Memory B cell (primary cell): ENCODE results near the gene TIAM1.

Experiments used
- ATAC-seq: fragments of 150-1000 bp; cut with Tn5 transposase; 2 replicates; pipeline ENCODE4 v1.10.0; 2021; ENCODE audit warnings: low read depth, mild to moderate bottlenecking, moderate library complexity
- DNase-seq, 2 donors: peaks; one replicate each; pipeline ENCODE4 v3.0.0; 2022; ENCODE audit warnings: low spot score in 2 of 2
- H3K27ac Mint-ChIP-seq: one replicate; pipeline ENCODE4 v1.8.0; 2022; ENCODE audit warnings: mild to moderate bottlenecking, moderate library complexity, mixed read lengths
- H3K27me3 Mint-ChIP-seq: one replicate; pipeline ENCODE4 v1.8.0; 2022; ENCODE audit warnings: mixed read lengths
- H3K36me3 Mint-ChIP-seq: one replicate; pipeline ENCODE4 v1.8.0; 2022; ENCODE audit warnings: mild to moderate bottlenecking, mixed read lengths
- H3K4me1 Mint-ChIP-seq: one replicate; pipeline ENCODE4 v1.8.0; 2022; ENCODE audit warnings: mixed read lengths
- H3K4me3 Mint-ChIP-seq: one replicate; pipeline ENCODE4 v1.8.0; 2022; ENCODE audit warnings: mild to moderate bottlenecking, moderate library complexity, mixed read lengths
- H3K9me3 Mint-ChIP-seq: one replicate; pipeline ENCODE4 v1.8.0; 2022; ENCODE audit warnings: mixed read lengths

TIAM1 gene

DNA sequence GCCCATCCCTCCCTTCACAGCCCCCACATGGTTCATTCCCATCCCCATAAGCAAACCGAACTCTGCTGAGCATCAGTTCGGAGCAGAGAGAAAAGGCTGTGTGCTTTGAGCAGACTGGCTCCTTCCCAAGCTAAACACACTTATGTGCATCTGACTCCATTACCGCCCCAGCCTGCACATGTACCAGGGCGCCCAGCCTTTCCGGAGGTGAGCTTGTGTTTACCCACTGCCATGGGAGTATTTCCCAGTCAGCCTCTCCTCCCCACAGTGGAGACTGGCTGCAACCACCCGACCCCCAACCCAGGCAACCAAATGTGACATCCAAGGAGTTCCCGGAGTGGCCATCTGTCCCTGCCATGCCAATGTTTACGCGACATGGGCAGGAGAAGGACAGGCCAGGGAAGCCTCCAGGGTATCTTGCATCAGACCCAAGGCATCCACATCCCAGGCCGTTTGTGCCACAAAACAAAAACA is 9.4 kb downstream of the TIAM1 start:
- DNase-seq: no peak
- no peaks in the 10 kb centered on the region for H3K4me1 Mint-ChIP-seq
- ATAC-seq: no peak
- H3K4me3 Mint-ChIP-seq: no peak overlapping the region
- H3K27ac Mint-ChIP-seq: no peak overlapping the region
- no peaks in the 10 kb centered on the region for H3K36me3 Mint-ChIP-seq
- no peaks in the 10 kb centered on the region for H3K9me3 Mint-ChIP-seq
- peaks cover 6% of the 10 kb centered on the region for H3K27me3 Mint-ChIP-seq

DNA sequence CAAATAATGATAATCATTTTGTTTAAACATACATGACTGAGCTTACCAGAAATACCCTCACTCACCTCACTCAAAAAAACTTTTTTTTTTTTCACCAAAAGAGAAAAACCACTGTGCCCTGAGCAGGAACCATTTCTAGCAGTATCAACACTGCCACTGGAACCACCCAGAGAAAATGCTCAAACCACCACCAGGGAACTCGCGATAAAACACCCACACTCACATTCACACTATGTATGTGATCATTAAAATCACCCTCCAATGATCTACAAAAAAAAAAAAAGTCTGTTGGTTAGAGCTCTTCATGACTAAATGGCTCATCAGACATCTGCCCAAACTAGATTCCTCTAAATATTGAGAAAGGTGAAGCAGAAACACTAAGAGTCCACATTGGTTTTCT is 11.5 kb downstream of the TIAM1 start:
- H3K4me3 Mint-ChIP-seq: no peak overlapping the region
- ATAC-seq: no peak
- no peak overlapping the region for H3K27ac Mint-ChIP-seq
- H3K4me1 Mint-ChIP-seq: peaks cover 3% of the 10 kb centered on the region
- peaks cover 2% of the 10 kb centered on the region for H3K36me3 Mint-ChIP-seq
- no peak for DNase-seq
- peaks cover 5% of the 10 kb centered on the region for H3K27me3 Mint-ChIP-seq
- peaks cover 3% of the 10 kb centered on the region for H3K9me3 Mint-ChIP-seq

DNA sequence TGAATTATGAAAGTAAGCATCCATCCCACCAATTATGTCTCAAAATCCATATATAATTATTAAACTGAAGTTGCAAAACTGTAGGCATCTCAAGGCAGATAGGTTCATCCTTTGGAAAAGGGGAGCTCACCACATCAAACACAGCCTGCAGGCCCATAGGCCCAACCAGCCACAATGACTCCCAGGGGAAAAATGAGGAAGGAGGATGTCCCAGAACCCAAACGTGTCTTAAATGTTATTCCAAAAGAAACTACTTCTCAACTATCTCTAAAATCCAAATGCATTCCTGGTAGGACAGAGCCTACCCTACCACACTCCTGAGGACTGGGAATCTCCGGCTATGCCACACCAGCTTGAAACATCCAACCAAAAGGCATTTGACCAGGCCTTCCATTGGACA is 12.8 kb downstream of the TIAM1 start:
- Mint-ChIP-seq H3K27ac (no peak overlapping the region), H3K27me3 (peaks cover 2% of the 10 kb centered on the region), H3K4me3 (no peak overlapping the region), H3K4me1 (peaks cover 11% of the 10 kb centered on the region), H3K9me3 (peaks cover 3% of the 10 kb centered on the region), H3K36me3 (peaks cover 2% of the 10 kb centered on the region)
- no peak for DNase-seq
- ATAC-seq: no peak

DNA sequence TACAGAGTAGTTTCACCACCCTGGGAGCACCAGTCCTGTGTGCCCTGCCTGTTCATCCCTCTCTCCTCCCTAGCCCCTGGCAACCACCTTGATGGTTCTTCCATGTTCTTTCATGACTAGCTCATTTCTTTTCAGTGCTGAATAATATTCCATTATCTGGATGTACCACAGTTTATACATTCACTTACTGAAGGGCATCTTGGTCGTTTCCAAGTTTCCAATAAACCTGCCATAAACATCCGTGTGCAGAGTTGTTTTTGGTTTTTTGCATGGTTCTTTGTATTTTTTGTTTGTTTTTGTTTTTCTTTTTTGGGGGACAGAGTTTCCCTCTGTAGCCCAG is 13.9 kb downstream of the TIAM1 start:
- peaks cover 15% of the 10 kb centered on the region for H3K4me1 Mint-ChIP-seq
- H3K9me3 Mint-ChIP-seq: peaks cover 3% of the 10 kb centered on the region
- DNase-seq (no peak), ATAC-seq (no peak)
- H3K27ac Mint-ChIP-seq: no peak overlapping the region
- peaks cover 2% of the 10 kb centered on the region for H3K27me3 Mint-ChIP-seq
- no peak overlapping the region for H3K4me3 Mint-ChIP-seq
- peaks cover 2% of the 10 kb centered on the region for H3K36me3 Mint-ChIP-seq

DNA sequence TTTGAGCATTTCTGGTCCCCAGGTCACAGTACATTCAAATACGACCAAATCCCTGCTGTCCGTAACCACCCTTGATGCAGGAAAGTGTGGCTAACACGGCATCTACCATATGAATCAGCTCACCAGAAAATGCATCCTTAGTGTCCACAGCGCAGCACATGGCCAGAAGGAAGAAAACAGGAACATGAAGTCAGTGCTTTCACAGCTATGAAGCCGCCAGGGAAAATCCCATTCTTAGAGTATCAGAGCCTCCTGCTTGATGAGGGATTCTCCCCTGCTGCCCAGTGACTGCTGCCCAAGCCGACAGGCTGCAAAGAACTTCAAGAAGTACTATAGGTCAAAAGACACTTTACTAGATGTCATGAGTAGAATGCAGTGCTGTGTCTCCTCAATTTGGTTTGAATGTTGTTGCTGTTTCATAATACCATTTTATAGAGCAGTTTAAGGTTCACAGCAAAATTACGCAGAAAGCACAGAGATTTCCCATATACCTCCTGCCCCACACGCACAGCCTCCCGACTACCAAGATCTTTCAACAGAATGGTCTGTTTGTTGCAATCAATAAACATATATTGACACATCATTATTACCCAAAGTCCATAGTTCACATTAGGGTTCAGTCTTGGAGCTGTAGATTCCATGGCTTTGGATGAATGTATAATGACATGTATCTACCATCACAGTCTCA is 14.5 kb downstream of the TIAM1 start:
- Mint-ChIP-seq H3K27ac (no peak overlapping the region), H3K9me3 (peaks cover 3% of the 10 kb centered on the region), H3K4me1 (peaks cover 15% of the 10 kb centered on the region), H3K27me3 (peaks cover 2% of the 10 kb centered on the region), H3K36me3 (peaks cover 2% of the 10 kb centered on the region), H3K4me3 (no peak overlapping the region)
- ATAC-seq (no peak), DNase-seq (no peak)

DNA sequence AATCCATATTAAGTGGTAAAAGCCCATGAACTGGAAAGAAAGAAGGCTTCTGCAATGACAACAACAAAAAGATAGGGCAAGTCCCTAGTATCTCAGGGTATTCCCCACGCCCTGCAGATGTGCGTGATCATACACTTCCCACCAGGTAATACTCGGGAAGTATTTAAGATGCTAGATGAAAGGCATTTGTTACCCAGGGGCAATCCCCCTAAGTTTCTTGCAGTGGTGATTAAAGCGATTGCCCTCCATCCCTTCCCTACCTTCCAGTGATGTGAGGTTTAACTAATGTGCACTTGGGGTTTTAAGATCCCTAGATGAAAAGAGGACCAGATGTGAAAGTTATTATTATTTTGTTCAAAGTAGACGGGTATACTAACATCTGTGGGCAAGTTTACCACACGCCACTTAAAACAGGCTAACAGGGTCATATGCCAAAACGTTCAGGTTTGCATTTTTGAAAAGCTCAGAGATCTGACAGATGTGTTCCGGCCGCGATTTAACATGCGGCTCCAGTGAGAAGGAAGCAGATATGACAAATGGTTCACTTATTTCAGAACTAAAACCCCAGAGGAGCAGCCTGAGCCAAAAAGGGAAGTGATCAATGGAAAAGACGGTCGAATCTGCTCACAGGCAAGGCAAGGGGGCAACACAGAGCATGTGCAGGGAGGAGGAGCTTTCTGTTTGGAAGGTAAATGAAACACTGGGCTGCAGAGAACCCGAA is 17.4 kb downstream of the TIAM1 start:
- H3K36me3 Mint-ChIP-seq: peaks cover 2% of the 10 kb centered on the region
- ATAC-seq (peak; percentile 88), DNase-seq (peak; percentile 18 to 37)
- peaks cover 2% of the 10 kb centered on the region for H3K27me3 Mint-ChIP-seq
- peaks cover 3% of the 10 kb centered on the region for H3K9me3 Mint-ChIP-seq
- peaks cover 15% of the 10 kb centered on the region for H3K4me1 Mint-ChIP-seq
- peak overlapping the region; percentile 23 for H3K27ac Mint-ChIP-seq
- peak overlapping the region; percentile 47 for H3K4me3 Mint-ChIP-seq

DNA sequence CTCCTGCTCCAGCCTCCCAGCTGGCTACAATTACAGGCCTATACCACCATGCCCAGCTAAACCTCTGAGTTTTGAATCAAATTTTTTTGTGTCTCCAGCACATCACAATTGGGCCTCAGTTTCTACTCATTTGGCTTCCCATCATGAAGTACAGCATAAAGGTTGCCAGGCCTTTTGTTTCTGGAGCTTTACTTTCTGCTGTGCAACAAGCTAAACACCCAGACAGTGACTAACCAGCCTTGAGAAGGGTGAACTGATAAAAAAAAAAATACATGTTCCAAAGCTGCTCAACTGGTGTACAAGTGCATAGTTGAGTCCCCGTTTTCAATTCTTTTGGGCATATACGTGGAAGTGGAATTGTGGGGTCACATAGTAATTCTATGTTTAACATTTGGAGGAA is 25.1 kb downstream of the TIAM1 start:
- no peak overlapping the region for H3K4me3 Mint-ChIP-seq
- DNase-seq (no peak), ATAC-seq (no peak)
- no peak overlapping the region for H3K27ac Mint-ChIP-seq
- H3K36me3 Mint-ChIP-seq: no peaks in the 10 kb centered on the region
- H3K9me3 Mint-ChIP-seq: no peaks in the 10 kb centered on the region
- H3K27me3 Mint-ChIP-seq: no peaks in the 10 kb centered on the region
- H3K4me1 Mint-ChIP-seq: no peaks in the 10 kb centered on the region

DNA sequence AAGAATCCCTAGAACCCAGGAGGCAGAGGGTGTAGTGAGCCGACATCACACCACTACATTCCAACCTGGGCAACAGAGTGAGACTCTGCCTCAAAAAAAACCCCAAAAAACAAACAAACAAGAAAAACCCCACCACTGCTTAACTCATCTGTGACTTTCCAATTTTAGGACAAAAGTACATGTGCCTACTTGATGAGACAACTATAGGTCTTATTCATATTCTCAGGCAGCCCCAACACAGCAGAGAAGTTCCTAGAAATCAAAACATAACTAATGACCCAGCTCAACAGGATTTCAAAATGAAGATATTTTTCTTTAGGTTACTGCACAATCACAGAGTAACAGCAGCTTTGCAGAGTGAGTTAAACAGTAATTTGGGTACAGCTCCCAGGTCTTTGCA is 26.4 kb downstream of the TIAM1 start:
- Mint-ChIP-seq H3K4me1 (no peaks in the 10 kb centered on the region), H3K4me3 (no peak overlapping the region), H3K9me3 (no peaks in the 10 kb centered on the region), H3K27me3 (no peaks in the 10 kb centered on the region), H3K27ac (no peak overlapping the region), H3K36me3 (no peaks in the 10 kb centered on the region)
- no peak for ATAC-seq
- DNase-seq: no peak

DNA sequence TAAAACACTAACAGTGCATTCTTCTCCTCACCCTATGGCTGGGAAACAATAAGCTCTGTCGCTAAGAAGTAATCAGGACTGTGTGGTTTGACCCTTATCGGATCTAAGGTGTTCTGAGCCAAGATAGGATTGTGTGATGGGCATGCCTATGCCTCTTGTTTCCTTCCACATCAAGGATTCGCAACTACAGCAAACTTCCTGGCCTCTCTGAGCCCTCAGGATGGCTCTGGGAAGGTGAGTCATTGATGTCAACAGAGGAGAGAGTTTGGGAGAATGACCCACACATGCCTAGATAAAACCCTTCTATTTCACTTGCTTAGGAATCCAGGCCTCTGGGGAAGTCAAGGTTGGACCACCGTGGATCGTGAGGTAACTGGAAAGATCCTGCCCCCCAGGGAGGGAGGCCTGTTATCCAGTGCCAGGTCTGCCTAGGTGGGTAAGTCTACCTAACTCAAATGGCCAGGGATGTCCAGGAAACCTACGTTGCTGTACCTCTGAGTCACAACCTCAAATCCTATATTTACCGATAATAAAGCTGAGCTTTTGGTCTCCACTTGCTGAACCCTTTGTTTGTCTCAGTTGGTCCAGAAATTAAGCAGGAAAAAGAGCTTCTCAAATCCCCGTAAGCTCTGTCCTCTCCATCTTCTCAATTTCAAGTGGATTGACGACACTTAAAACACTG is 27.4 kb downstream of the TIAM1 start:
- no peaks in the 10 kb centered on the region for H3K36me3 Mint-ChIP-seq
- H3K4me1 Mint-ChIP-seq: no peaks in the 10 kb centered on the region
- no peak overlapping the region for H3K27ac Mint-ChIP-seq
- no peaks in the 10 kb centered on the region for H3K9me3 Mint-ChIP-seq
- DNase-seq (no peak), ATAC-seq (no peak)
- H3K27me3 Mint-ChIP-seq: no peaks in the 10 kb centered on the region
- no peak overlapping the region for H3K4me3 Mint-ChIP-seq

DNA sequence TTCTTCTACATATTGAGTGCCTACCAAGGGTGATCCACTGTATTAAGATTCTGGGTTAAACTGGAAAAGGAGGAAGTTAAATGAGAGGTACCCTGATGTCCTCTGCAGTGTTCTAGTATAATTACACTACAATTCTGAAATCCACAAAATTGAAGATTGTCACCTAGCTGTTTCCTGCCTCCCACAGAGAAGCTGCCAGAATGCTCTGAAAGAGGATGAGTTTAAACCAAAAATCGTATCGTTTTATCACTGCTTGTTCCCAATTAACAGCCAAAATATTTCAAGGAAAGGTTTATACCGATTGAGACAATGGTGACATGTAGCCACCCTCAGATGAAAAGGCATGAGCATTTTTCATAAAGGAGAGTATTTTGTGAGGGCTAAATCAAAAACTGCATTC is 28.0 kb downstream of the TIAM1 start:
- no peaks in the 10 kb centered on the region for H3K36me3 Mint-ChIP-seq
- no peak for DNase-seq
- H3K4me1 Mint-ChIP-seq: no peaks in the 10 kb centered on the region
- no peaks in the 10 kb centered on the region for H3K27me3 Mint-ChIP-seq
- H3K27ac Mint-ChIP-seq: no peak overlapping the region
- no peak for ATAC-seq
- H3K4me3 Mint-ChIP-seq: no peak overlapping the region
- no peaks in the 10 kb centered on the region for H3K9me3 Mint-ChIP-seq

DNA sequence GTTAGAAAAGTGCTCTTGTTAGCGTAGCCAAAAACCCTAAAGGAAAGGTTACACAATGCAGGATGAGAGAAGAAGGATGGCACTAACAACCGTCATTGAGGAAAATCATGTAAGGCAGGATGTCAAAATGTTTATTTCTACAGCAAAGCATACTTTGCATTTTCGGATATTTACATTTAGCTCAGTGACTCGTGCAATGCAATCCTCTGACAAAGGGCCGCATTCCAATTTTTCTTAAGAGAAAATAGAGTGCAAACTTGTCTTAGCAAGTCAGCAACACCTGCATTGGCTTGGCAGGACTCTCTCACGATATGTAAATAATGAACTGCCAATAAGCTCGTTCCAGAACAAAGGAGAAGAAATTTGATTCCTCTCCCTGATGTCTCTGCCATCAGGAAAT is 33.3 kb downstream of the TIAM1 start:
- no peaks in the 10 kb centered on the region for H3K27me3 Mint-ChIP-seq
- DNase-seq (no peak), ATAC-seq (no peak)
- no peak overlapping the region for H3K27ac Mint-ChIP-seq
- H3K36me3 Mint-ChIP-seq: no peaks in the 10 kb centered on the region
- no peaks in the 10 kb centered on the region for H3K4me1 Mint-ChIP-seq
- H3K9me3 Mint-ChIP-seq: no peaks in the 10 kb centered on the region
- no peak overlapping the region for H3K4me3 Mint-ChIP-seq

DNA sequence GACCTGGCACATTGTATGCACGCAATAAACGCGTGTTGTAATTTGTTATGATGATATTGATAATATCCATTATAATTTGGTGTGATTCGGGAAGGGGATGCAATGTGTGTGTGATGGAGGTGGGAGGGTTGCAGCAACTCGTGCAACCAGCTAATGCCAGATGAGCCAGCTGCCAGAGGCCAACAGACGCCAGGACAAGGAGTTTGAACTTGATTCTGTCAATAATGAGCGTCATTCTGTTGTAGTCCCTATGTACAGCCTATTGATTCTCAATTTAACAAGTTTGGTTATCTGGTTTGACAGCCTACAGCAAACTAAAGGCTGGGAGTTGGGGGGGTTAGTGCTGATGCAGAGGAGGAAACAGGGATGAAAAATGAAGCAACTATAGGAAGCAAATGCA is 35.5 kb downstream of the TIAM1 start:
- ATAC-seq (no peak), DNase-seq (no peak)

DNA sequence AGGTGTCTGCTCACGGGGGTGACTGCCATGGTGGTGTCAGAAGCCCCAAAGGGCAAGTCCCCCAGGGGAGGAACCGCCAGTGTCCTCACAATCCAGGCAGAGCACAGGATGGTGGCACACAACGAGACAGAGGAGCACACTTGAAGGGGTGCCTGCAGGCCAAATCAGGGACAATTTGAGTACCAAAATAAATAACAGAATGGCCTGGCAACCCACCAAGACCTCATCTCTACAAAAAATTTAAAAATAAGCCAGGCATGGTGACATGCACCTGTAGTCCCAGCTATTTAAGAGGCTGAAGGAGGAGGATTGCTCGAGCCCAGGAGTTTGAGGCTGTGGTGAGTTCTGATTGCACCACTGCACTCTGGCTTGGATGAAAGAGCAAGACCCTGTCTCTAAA is 38.2 kb downstream of the TIAM1 start:
- Mint-ChIP-seq H3K27ac (no peak overlapping the region), H3K9me3 (no peaks in the 10 kb centered on the region), H3K27me3 (no peaks in the 10 kb centered on the region), H3K36me3 (no peaks in the 10 kb centered on the region), H3K4me3 (no peak overlapping the region), H3K4me1 (no peaks in the 10 kb centered on the region)
- DNase-seq: no peak
- ATAC-seq: no peak

More for the DNA sequence above, 35.5 kb downstream of the TIAM1 start:
- H3K9me3 Mint-ChIP-seq: no peaks in the 10 kb centered on the region
- no peaks in the 10 kb centered on the region for H3K27me3 Mint-ChIP-seq
- no peaks in the 10 kb centered on the region for H3K36me3 Mint-ChIP-seq
- no peaks in the 10 kb centered on the region for H3K4me1 Mint-ChIP-seq
- no peak overlapping the region for H3K4me3 Mint-ChIP-seq
- H3K27ac Mint-ChIP-seq: no peak overlapping the region

DNA sequence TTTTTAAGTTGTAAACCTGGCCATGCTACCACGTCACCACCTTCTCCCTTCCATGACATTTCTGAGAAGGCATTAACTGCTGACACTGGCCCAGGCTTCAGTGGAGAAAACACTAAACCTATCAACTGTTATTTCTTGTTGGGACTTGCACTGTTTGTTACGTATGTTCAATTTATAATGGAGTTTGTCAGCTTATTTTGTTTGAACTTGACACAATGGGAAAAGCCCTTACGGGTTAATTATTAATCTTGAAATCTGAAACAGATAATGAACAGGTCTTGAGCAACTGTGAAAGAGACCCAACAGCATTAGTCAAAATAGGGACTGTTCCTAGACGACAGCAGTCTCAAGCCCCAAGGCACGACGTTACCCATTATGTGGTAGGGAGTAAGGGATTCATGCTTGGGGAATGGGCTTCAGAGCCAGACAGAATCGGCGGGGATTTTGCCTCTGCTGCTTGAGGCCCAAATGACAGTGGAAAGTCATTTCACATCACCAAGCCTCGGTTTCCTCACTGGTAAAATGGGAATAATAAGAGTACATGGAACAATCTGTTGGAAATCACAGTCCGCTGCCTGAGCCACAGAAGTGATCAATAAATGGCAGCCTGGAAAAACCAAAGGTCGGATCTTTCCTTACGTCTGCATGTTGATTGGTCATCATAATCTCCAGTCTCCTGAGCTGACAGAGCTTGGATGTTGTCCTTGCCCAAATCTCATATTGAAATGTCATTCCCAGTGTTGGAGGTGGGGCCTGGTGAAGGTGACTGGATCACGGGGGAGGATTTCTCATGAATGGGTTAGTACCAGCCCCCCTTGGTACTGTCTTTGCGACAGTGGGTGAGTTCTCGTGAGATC is 44.5 kb downstream of the TIAM1 start:
- H3K4me1 Mint-ChIP-seq: no peaks in the 10 kb centered on the region

More for the DNA sequence above, 44.5 kb downstream of the TIAM1 start:
- H3K4me3 Mint-ChIP-seq: no peak overlapping the region
- no peaks in the 10 kb centered on the region for H3K36me3 Mint-ChIP-seq
- DNase-seq: no peak
- H3K9me3 Mint-ChIP-seq: peaks cover 1% of the 10 kb centered on the region
- no peak overlapping the region for H3K27ac Mint-ChIP-seq
- H3K27me3 Mint-ChIP-seq: peaks cover 2% of the 10 kb centered on the region
- ATAC-seq: no peak
